ENCODE results near the gene SLC9C2.
"Not testable (repeated sequence)": the region's sequence is repeated elsewhere in the genome, so short reads cannot be mapped to it uniquely, and the experiment has no call there.

Gene SLC9C2, protein sequence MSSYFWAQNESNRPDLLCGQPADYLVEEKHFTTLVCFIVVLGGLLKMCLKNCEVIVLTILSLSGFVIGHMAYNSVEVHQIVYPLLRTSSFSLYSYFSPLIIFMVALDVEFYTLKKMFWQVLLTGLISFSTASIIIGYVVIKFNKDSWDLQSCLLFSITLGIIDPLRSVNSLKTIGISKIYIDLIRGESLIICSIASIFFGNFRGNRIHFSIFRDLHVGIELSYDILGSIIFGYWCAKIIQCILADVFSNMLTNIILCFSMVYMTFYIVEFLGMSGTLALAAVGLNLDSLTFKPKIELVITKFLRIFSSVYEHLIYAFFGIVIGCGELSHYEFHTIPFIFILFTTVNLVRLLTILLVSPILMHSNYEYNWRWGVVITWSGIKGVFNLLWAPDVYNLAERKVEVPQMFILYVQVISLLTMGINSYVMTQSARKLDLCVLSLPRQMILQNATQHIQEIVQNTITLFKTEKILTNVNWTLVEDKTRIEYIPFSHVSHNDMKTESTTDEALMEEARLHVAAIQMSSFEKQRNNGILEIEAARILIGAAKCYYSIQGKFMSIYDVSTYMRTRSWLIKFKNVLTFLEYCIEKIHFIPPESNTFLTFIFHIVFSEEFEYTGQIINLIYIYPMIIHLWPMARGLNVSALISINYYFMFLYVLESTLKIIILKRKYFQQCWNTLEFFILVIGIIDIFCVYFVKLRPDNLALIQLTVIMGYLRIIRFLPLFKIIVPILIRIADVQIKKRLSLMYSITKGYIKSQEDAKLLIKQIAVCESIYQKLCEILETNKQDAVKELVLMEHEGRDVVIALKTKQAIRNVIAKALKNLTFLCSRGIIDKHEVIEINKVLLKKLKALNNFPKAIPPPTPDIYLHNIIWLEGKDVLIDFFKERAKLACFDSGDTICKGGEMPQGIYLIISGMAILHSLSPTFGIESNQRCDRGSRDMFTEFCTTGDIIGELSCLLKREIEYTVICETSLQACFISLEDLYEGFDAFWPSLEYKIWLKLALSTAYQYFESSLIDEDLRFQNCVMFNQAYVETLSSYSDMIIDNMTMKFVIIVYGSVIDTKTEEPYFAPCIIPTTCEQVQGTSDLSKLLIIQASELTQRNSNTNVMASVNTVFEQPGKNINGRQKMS
- 0 to 0.17 reads per million in 2 donors for total RNA-seq

GRCh38 chr1:173603056-173603591 is at the start of gene SLC9C2:
SLC9C2 (minus strand) TSS chr1:173603072; CDS start chr1:173601776, 1,296 bp downstream.
- no peak for DNase-seq

DNA sequence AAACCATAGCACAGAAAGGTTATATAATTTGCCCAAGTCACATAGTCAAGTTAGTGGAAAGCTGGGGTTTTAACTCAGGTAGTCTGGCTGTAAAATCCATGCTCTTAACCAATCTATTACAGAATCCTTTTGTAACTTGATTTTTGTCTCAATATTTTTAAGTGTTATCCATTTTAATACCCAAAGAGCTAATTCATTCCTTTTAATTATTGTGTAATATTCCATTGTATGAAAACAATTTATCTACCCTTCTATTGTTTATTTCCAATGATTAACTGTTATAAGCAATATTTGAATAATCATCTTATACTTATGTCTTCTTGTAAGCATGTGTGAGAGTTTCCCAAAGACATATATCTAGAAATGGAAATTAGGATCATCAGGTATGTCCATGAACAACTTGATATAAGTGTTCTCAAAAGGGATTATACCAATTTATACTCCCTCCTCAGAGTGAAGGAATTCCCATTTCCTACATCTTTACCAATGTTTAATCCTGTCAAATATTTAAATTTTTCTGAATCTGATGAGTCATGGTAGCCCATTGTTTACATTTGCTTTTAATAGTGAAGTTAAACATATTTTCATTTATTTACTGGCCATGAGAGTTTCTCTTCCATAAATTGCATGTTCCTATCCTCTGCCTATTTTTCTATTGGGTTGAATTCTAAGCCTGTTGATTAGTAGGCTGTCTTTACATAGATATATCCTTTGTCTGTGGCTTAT is 46.2 kb upstream of the SLC9C2 start:
- no peak for DNase-seq

GRCh38 chr1:173646656-173647055 is 43.8 kb upstream of the SLC9C2 start:
- DNase-seq, result no peak

- DNase-seq, result not testable (repeated sequence)
Observed at GRCh38 chr1:173642450-173643139, 39.7 kb upstream of the SLC9C2 start.

DNA sequence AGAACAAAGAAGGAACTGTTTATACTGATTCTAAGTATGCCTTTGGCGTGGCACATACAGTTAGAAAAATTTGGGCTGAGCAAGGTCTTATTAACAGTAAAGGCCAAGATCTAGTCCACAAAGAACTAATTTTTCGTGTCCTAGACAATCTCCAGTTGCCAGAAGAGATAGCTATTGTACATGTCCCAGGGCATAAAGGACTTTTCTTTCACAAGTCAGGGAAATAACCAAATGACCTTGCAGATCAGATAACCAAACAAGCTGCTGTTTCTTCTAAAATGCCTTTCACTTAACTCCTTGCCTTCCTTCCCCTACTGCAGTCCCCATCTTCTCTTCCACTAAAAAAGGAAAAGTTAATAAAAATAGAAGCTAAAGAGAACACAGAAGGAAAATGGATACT is 36.2 kb upstream of the SLC9C2 start:
- no peak for DNase-seq

GRCh38 chr1:173638043-173639021 is 35.5 kb upstream of the SLC9C2 start:
- no peak for DNase-seq

GRCh38 chr1:173637236-173638042 is 34.6 kb upstream of the SLC9C2 start:
- DNase-seq, result not testable (repeated sequence)

DNA sequence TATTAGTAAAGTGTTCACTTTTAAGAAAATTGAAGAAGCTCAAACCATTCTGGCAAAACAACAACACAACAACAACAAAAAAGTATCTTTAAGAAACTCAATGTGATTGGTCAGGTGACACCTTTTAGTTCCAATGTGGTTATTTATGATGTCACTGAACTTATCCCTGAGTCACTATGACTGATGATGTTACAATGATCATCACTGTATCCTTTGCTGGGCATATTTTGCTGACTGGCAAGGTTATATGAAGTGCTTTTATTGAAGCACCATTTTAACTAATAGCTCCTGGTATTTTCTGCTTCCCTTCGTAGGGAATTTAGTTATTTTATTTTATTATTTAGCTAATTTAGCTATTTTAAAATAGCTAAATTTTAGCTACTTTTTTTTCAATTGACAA is 32.2 kb upstream of the SLC9C2 start, which contains the start of gene TEX50:
TSS of gene TEX50 (plus strand) at position 223 of the 400 bp plus-strand sequence. CDS start 184 bp downstream, outside the sequence.
- DNase-seq, result no peak

DNA sequence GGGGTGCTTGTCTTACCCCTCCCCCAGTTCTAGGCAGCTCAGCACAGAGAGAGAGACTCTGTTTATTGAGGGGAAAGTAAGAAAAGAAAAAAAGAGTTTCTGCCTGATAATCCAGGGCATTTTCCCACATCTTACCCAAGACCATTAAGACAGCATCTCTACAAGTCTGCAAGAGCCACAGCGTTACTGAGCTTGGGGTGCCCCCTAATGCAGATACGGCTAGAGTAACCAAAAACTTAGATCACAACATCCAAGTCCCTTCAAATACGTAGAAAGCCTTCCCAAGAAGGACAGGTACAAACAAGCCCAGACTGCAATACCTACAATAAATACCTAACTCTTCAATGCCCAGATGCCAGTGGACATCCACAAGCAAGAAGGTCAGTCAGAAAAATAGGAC is 26.0 kb upstream of the SLC9C2 start:
- no peak for DNase-seq

DNA sequence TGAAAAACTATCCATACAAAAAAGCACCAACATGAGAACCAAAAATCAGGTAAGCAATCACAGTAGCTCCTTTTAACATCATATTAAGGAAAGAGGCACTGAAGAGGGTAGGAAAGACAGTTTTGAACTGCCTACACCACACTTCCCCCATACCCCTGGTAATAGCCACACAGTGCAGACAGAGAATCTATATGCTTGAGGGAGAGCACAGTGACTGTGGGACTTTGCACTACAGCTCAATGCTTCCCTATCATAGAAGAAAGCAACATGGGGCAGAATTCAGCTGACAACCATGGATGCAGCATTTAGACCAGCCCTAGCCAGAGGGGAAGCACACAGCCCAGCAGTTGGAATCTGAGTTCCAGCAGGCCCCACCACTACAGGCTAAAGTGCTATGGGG is 24.4 kb upstream of the SLC9C2 start:
- no peak for DNase-seq

DNA sequence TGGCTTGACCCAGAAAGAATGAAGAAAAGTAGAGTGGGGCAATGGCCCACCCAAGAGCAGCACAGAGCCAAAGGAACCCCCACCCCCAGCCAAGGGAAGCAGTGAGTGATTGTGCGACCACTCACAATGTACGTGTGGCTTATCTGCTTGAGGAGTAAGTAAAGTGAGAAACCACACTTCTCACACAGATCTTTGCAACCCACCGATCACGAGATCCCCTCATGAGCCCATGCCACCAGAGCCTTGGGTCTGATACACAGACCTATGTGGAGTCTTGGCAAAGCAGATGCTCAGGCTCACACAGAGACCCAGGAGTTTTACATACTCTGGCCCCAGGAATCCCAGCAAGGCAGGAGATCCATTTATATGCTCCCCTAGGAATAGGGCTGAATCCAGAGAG is 14.0 kb upstream of the SLC9C2 start:
- DNase-seq, result no peak

DNA sequence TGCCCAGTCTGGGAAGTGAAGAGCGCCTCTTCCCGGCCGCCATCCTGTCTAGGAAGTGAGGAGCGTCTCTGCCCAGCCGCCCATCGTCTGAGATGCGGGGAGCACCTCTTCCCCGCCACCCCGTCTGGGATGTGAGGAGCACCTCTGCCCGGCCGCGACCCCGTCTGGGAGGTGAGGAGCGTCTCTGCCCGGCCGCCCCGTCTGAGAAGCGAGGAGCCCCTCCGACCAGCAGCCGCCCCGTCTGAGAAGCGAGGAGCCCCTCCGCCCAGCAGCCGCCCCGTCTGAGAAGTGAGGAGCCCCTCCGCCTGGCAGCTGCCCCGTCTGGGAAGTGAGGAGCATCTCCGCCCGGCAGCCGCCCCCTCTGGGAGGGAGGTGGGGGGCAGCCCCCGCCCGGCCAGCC is 10.2 kb upstream of the SLC9C2 start:
- not testable (repeated sequence) for DNase-seq

DNA sequence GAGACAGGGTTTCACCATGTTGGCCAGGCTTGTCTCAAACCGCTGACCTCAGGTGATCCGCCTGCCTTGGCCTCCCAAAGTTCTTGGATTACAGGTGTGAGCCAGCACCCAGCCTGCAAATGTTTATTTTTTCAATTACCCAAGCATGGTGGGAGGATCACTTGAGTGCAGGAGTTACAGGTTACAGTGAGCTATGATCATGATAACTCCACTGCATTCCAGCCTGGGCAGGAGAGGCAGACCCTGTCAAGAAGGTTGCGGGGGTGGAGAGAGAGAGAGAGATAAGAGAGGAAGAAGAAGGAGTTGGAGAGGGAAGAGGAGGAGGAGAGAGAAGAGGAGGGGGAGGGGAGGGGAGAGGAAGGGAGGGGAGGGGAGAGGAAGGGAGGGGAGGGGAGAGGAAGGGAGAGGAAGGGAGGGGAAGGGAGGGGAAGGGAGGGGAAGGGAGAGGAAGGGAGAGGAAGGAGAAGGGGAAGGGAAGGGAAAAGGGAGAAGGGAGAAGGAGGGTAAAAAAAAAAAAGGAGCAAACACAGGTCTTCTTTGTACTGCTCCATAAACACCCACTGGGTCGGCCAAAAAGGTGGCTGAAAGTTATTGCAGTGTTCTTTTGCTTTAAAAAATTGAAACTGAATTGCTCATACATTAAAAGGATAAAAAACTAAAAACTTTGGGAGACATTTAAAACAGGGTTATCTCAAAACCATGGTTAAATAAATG is 5.8 kb upstream of the SLC9C2 start:
- no peak for DNase-seq

GRCh38 chr1:173601588-173601987 is 1.3 kb downstream of the SLC9C2 start:
- no peak for DNase-seq

DNA sequence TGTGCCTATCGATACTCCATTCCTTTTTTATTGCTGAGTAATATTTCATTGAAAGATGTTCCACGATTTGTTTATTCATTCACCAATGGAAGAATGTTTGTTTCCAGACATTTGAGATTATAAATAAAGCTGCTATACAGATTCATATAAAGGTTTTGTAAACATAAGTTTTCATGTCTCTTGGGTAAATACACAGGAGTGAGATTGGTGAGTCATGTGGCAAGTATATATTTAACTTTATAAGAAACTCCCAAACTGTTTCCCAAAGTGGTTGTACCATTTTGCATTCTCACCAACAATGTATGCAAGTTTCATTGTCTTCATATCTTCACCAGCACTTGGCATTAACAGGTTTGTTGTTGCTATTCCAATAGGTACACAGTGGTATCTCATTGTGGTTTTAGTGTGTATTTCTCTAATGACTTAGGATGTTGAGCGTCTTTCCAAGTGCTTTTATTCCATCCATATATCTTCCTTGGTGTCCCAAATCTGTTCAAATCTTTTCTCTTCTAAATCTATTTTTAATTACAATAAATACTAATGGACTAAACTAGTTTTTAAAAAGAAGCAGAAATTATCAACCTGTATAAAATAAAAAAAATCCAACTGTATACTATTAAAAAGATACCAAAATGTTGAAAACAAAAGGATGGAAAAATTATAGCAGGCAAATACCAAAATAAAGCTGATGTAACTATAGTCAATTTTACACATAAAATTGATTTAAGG is 6.6 kb downstream of the SLC9C2 start:
- DNase-seq, result no peak

GRCh38 chr1:173591138-173591537 is 11.7 kb downstream of the SLC9C2 start:
- not testable (repeated sequence) for DNase-seq

- DNase-seq, result no peak
Observed at GRCh38 chr1:173590557-173590956, 12.3 kb downstream of the SLC9C2 start.

All from activated gamma-delta T cell (primary cell).